GM18868 (cell line): ENCODE measurements around the gene LARGE1.

Experiments used
- ATAC-seq: cut with Tn5 transposase; IDR thresholded peaks from one replicate; pipeline ENCODE4 v1.9.1; 2021; ENCODE audit warnings: mild to moderate bottlenecking, moderate library complexity; ENCODE audit not compliant: unreplicated experiment

Gene LARGE1

DNA sequence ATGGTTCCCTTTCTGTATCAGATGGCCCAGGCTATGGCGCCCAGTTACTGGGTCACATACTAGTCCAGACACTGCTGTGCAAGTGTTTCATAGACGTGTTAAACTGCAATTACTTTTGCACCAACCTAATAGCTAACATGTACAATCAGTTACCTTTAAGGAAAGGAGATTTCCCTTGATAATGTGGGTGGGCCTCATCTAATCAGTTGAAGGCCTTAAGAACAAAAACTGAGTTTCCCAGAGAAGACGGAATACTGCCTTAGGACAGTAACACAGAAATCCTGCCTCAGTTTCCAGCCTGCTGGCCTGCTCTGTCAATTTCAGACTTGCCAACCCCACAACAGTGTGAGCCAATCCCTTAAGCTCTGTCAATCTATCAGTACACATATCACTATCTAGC is 632.2 kb downstream of the LARGE1 start:
- no peak for ATAC-seq

- ATAC-seq, result no peak
Observed at GRCh38 chr22:33275073-33275443, 645.2 kb downstream of the LARGE1 start.

DNA sequence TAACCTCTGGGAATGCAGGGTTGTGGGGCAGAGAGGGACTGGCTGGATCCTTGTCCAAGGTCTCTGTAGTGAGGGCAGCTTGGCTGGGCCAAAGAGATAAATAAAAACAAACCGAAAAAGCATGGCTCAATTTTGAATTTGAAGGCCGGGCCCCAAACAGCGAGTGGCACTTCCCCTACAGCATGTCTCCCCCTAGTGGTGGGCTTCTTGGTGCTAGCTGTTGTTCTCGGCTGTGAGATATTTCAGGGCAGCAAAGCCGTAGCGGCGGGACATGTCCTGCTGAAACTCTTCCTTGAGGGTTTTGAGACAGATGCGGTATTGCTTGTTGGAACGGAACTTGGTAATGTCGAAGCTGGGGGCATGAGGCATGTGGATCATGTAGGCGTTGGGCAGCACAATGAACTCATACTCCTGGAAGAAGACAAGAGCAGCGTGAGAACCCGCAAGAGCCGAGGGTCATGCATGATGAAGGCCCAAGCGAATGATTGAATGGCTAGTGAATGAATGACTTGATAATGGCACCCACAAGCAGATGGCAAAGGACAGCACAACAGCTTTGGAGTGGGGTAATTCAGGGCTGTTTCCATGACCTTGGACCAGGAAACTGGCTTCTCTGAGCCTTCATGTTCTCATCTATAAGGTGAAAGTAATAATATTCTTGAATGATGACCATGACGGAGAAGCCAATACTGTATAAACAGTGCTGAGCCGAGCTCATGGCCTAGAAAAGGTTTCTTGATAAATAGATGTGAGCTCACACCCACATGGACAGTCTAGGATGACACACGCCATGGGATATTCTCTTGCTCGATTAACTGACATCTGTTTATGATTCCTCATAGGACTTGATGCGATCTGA is 645.8 kb downstream of the LARGE1 start:
- no peak for ATAC-seq

DNA sequence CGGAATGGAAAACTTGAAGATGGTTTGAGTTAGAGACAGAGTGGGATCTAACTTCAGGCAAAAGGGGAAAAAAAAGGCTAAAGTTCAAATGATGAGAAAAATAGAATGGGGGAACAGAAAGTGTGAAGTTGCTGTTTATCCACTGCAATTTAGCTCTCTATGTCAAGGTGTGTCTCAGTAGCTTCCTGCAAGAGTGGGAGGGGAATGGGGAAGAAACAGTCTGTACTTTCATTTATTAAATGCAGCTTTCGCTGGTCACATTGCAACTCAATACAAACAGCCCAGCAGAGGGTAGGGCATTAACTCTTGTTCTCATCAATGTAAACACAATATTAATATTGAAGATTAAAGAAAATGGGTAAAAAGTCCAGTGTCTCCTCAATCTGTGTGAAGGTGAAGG is 647.4 kb downstream of the LARGE1 start:
- ATAC-seq, result no peak

GRCh38 chr22:33272180-33272579 is 648.1 kb downstream of the LARGE1 start:
- peak; percentile 13 for ATAC-seq

- peak; percentile 71 for ATAC-seq
Observed at GRCh38 chr22:33271390-33272161, 648.7 kb downstream of the LARGE1 start.

GRCh38 chr22:33270596-33270995 is 649.7 kb downstream of the LARGE1 start:
- no peak for ATAC-seq

- no peak for ATAC-seq
Observed at GRCh38 chr22:33261699-33262098, 658.6 kb downstream of the LARGE1 start.

- no peak for ATAC-seq
Observed at GRCh38 chr22:33260498-33260897, 659.8 kb downstream of the LARGE1 start.

GRCh38 chr22:33255791-33256190 is 664.5 kb downstream of the LARGE1 start:
- ATAC-seq, result no peak

- no peak for ATAC-seq
Observed at GRCh38 chr22:33248948-33249347, 671.3 kb downstream of the LARGE1 start.

DNA sequence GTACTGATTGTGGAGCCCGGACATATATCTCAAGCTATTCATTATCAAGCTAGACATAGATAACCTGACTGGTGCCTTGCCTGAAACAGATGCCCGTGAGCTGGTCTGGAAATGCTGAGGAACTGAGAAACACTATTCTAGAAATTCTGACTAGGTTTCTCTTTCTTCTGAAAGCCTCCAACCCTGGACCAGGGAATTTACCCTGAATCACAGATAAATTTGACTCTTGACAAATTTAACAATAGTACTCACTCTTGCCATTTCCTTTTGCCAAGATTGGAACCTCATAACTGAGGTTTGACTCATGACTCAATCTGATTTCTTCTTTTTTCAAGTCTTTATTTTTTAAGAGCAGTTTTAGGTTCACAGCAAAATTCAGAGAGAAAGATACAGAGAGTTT is 672.5 kb downstream of the LARGE1 start:
- peak; percentile 69 for ATAC-seq

DNA sequence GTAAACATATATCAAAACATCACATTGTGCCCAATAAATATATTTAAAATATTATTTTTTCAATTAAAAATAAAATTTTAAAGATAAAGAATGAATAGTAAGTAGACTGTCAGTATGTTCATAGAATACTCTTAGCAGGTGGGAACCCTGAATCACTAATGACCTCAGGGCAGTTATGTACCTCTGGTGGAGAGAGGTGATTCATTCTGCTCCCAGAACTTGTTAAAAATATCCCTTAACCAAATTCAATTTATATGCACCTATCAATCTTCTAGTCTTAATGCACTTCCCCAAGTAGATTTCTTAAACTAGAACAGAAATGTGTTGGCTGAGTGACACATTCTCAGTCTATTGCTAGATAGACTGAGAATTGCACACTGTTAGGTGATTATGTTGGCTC is 678.2 kb downstream of the LARGE1 start:
- no peak for ATAC-seq

- ATAC-seq, result no peak
Observed at GRCh38 chr22:33240888-33241475, 679.3 kb downstream of the LARGE1 start.

DNA sequence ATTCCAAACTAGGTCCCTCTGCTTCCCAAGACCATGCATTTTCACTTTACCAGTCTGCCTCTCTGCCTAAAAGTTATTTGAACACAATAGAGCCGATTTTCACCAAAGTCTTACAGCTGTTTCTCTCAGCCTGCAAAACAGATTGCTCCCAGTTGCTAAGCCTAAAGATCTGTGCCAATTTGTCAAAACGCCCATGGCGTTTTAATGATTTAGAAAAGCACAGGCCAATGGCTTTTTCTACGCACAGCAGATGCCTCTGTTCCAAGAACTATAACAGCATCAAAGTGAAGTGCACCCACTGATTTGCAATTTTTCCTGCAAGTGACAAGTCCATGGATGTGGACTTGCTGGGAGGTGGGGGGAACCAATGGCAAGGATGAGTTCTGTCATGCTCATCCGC is 688.2 kb downstream of the LARGE1 start:
- ATAC-seq, result no peak

GRCh38 chr22:33227791-33228190 is 692.5 kb downstream of the LARGE1 start:
- no peak for ATAC-seq

- no peak for ATAC-seq
Observed at GRCh38 chr22:33224841-33225240, 695.4 kb downstream of the LARGE1 start.
